BE2C (cell line): Measurements from ENCODE around the gene NRIP1.

Experiments
- DNase-seq: peaks from one replicate; pipeline ENCODE4 v3.0.0-alpha.2; 2020
- H3K27me3 ChIP-seq: fragments of 250-450 bp; sonication (Bioruptor Pico); 2 replicates; pipeline ENCODE4 v1.5.1; 2020; ENCODE audit warnings: mild to moderate bottlenecking
- H3K36me3 ChIP-seq: fragments of 250-450 bp; sonication (Bioruptor Pico); 2 replicates; pipeline ENCODE4 v1.5.1; 2020; ENCODE audit warnings: mild to moderate bottlenecking
- H3K4me1 ChIP-seq: fragments of 250-450 bp; sonication (Bioruptor Pico); 2 replicates; pipeline ENCODE4 v1.5.1; 2020
- H3K4me3 ChIP-seq: 2 replicates; pipeline ENCODE4 v1.5.1; 2011; ENCODE audit warnings: low read depth, low read length
- H3K9me3 ChIP-seq: fragments of 250-450 bp; sonication (Bioruptor Pico); 2 replicates; pipeline ENCODE4 v1.5.1; 2020
- CTCF ChIP-seq: IDR thresholded peaks from 2 replicates; pipeline ENCODE4 v1.5.1; 2012; ENCODE audit warnings: mild to moderate bottlenecking, low read depth, low read length

Gene NRIP1

GRCh38 chr21:14918527-14918926 is 146.3 kb downstream of the NRIP1 start:
- no peak for TF ChIP-seq CTCF
- Histone ChIP-seq H3K36me3 (no peaks in the 10 kb centered on the region), H3K9me3 (no peaks in the 10 kb centered on the region), H3K27me3 (no peaks in the 10 kb centered on the region), H3K4me3 (no peak overlapping the region), H3K4me1 (peaks cover 4% of the 10 kb centered on the region; the same call in 1 of the 2 replicates)
- no peak for DNase-seq

- no peaks in the 10 kb centered on the region for H3K36me3 ChIP-seq
- H3K4me3 ChIP-seq, result no peak overlapping the region
- TF ChIP-seq CTCF, result no peak
- peaks cover 4% of the 10 kb centered on the region; the same call in 1 of the 2 replicates for H3K4me1 ChIP-seq
- H3K9me3 ChIP-seq, result no peaks in the 10 kb centered on the region
- no peak for DNase-seq
- H3K27me3 ChIP-seq, result no peaks in the 10 kb centered on the region
Observed at GRCh38 chr21:14917762-14918161, 147.0 kb downstream of the NRIP1 start.

GRCh38 chr21:14916676-14917141 is 148.1 kb downstream of the NRIP1 start:
- TF ChIP-seq CTCF, result no peak
- H3K4me3 ChIP-seq, result no peak overlapping the region
- peaks cover 4% of the 10 kb centered on the region; the same call in 1 of the 2 replicates for H3K4me1 ChIP-seq

GRCh38 chr21:14913638-14914037 is 151.2 kb downstream of the NRIP1 start:
- no peak for TF ChIP-seq CTCF
- H3K4me1 ChIP-seq, result peaks cover 4% of the 10 kb centered on the region; the same call in 1 of the 2 replicates
- no peak for DNase-seq

More at GRCh38 chr21:14916676-14917141, 148.1 kb downstream of the NRIP1 start:
- DNase-seq, result no peak
- no peaks in the 10 kb centered on the region for H3K9me3 ChIP-seq
- no peaks in the 10 kb centered on the region for H3K36me3 ChIP-seq
- no peaks in the 10 kb centered on the region for H3K27me3 ChIP-seq

GRCh38 chr21:14911351-14911750 is 153.4 kb downstream of the NRIP1 start:
- H3K4me1 ChIP-seq, result peaks cover 4% of the 10 kb centered on the region; the same call in 1 of the 2 replicates
- H3K9me3 ChIP-seq, result no peaks in the 10 kb centered on the region
- H3K36me3 ChIP-seq, result no peaks in the 10 kb centered on the region
- no peaks in the 10 kb centered on the region for H3K27me3 ChIP-seq
- TF ChIP-seq CTCF, result no peak
- no peak for DNase-seq
- H3K4me3 ChIP-seq, result no peak overlapping the region

More at GRCh38 chr21:14913638-14914037, 151.2 kb downstream of the NRIP1 start:
- no peaks in the 10 kb centered on the region for H3K9me3 ChIP-seq
- no peaks in the 10 kb centered on the region for H3K36me3 ChIP-seq
- H3K4me3 ChIP-seq, result no peak overlapping the region
- no peaks in the 10 kb centered on the region for H3K27me3 ChIP-seq
